BLaER1 treated with 17β-estradiol and CSF1 and Interleukin-3, amounts not matched to agents 10 nM and 100 nM (cell line): ENCODE data around the gene GPC6.

Experiments
- H3K27ac ChIP-seq, 11 experiments: shearing (Covaris generic); formaldehyde crosslinking; 2 replicates each; pipeline ENCODE4 v1.8.1; 2022
- H3K27me3 ChIP-seq, 11 experiments: shearing (Covaris generic); formaldehyde crosslinking; 2 replicates each; pipeline ENCODE4 v1.8.1; 2022
- H3K36me3 ChIP-seq, 11 experiments: shearing (Covaris generic); formaldehyde crosslinking; 2 replicates each; pipeline ENCODE4 v1.8.1; 2022
- H3K4me1 ChIP-seq, 10 experiments: shearing (Covaris generic); formaldehyde crosslinking; 2 replicates each; pipeline ENCODE4 v1.8.1; 2022
- H3K4me2 ChIP-seq, 11 experiments: shearing (Covaris generic); formaldehyde crosslinking; 2 replicates each; pipeline ENCODE4 v1.8.1; 2022
- H3K4me3 ChIP-seq, 10 experiments: shearing (Covaris generic); formaldehyde crosslinking; 2 replicates each; pipeline ENCODE4 v1.8.1; 2022
- H3K9ac ChIP-seq, 11 experiments: shearing (Covaris generic); formaldehyde crosslinking; 2 replicates each; pipeline ENCODE4 v1.8.1; 2022
- H3K9me3 ChIP-seq, 11 experiments: shearing (Covaris generic); formaldehyde crosslinking; replicated peaks in 1 of 11; 2 replicates each; pipeline ENCODE4 v1.8.1; 2022
- H4K20me1 ChIP-seq, 11 experiments: shearing (Covaris generic); formaldehyde crosslinking; 2 replicates each; pipeline ENCODE4 v1.8.1; 2022
- Cebpa-rat ChIP-seq, 11 experiments: shearing (Covaris generic); IDR thresholded peaks; 2 replicates each; pipeline ENCODE4 v1.8.1; 2022

GPC6 gene

GRCh38 chr13:94315188-94315587 lies 1088.6 kb downstream of the GPC6 start:
- Histone ChIP-seq H4K20me1 (no peaks in the 10 kb centered on the region), H3K27me3 (no peaks in the 10 kb centered on the region), H3K27ac (no peak overlapping the region), H3K36me3 (no peaks in the 10 kb centered on the region), H3K4me3 (no peak overlapping the region), H3K9me3 (peaks cover 0 to 5% (median 0%) of the 10 kb centered on the region in 11 experiments; a peak in 2 of 22 replicates), H3K4me1 (peaks cover 7 to 23% (median 16%) of the 10 kb centered on the region in 10 experiments; a peak in 17 of 20 replicates), H3K9ac (no peak overlapping the region), H3K4me2 (no peak overlapping the region)
- no peak for TF ChIP-seq Cebpa-rat (IDR thresholded peaks at IDR 0.05)

- H3K27me3 ChIP-seq: no peaks in the 10 kb centered on the region
- no peak overlapping the region for H3K27ac ChIP-seq
- H3K4me2 ChIP-seq: peak overlapping the region in 3 of 11 experiments; percentile 17 to 19 (median 18); a peak in 1 of 22 replicates
- peaks cover 7 to 23% (median 16%) of the 10 kb centered on the region in 10 experiments; a peak in 17 of 20 replicates for H3K4me1 ChIP-seq
- H4K20me1 ChIP-seq: no peaks in the 10 kb centered on the region
- H3K9me3 ChIP-seq: peaks cover 11 to 24% (median 14%) of the 10 kb centered on the region in 11 experiments; a peak in 20 of 22 replicates
- no peak overlapping the region for H3K9ac ChIP-seq
- no peak for TF ChIP-seq Cebpa-rat (IDR thresholded peaks at IDR 0.05)
- H3K4me3 ChIP-seq: no peak overlapping the region
- H3K36me3 ChIP-seq: no peaks in the 10 kb centered on the region; a peak in 1 of 22 replicates
These were observed 1090.5 kb downstream of the GPC6 start for GRCh38 chr13:94317063-94317491.

- TF ChIP-seq Cebpa-rat (IDR thresholded peaks at IDR 0.05): peak in 1 of 11 experiments; percentile 48; a peak in 2 of 22 replicates
- H3K9me3 ChIP-seq: peaks cover 14 to 38% (median 25%) of the 10 kb centered on the region in 11 experiments; a peak in 20 of 22 replicates
- peak overlapping the region in 8 of 11 experiments; percentile 10 to 31 (median 22); a peak in 10 of 22 replicates for H3K4me2 ChIP-seq
- H3K4me3 ChIP-seq: no peak overlapping the region
- H3K9ac ChIP-seq: no peak overlapping the region
- no peaks in the 10 kb centered on the region; a peak in 1 of 22 replicates for H3K36me3 ChIP-seq
- H4K20me1 ChIP-seq: no peaks in the 10 kb centered on the region
- peaks cover 18 to 33% (median 28%) of the 10 kb centered on the region in 10 experiments for H3K4me1 ChIP-seq
- H3K27ac ChIP-seq: no peak overlapping the region
- H3K27me3 ChIP-seq: no peaks in the 10 kb centered on the region
These were observed 1091.8 kb downstream of the GPC6 start for GRCh38 chr13:94318418-94318817.

- no peak for TF ChIP-seq Cebpa-rat (IDR thresholded peaks at IDR 0.05)
- no peaks in the 10 kb centered on the region; a peak in 1 of 22 replicates for H3K36me3 ChIP-seq
- no peaks in the 10 kb centered on the region for H4K20me1 ChIP-seq
- H3K4me1 ChIP-seq: peaks cover 29 to 44% (median 39%) of the 10 kb centered on the region in 10 experiments
- H3K4me2 ChIP-seq: peak overlapping the region in 3 of 11 experiments; percentile 12 to 21 (median 15); a peak in 2 of 22 replicates
- no peak overlapping the region for H3K4me3 ChIP-seq
- no peak overlapping the region for H3K27ac ChIP-seq
- H3K9me3 ChIP-seq: peaks cover 14 to 41% (median 33%) of the 10 kb centered on the region in 11 experiments; a peak in 20 of 22 replicates
- H3K27me3 ChIP-seq: no peaks in the 10 kb centered on the region
- H3K9ac ChIP-seq: no peak overlapping the region
These were observed 1092.9 kb downstream of the GPC6 start for GRCh38 chr13:94319501-94319900.

GRCh38 chr13:94322925-94323763 lies 1096.5 kb downstream of the GPC6 start:
- Histone ChIP-seq H3K27ac (peak overlapping the region in 8 of 11 experiments; percentile 53 to 77 (median 74); a peak in 16 of 22 replicates), H3K4me3 (peak overlapping the region in 5 of 10 experiments; percentile 5 to 32 (median 15); a peak in 4 of 20 replicates), H3K4me2 (peak overlapping the region; percentile 61 to 92 (median 76)), H3K9me3 (peaks cover 14 to 62% (median 49%) of the 10 kb centered on the region in 11 experiments; a peak in 20 of 22 replicates), H4K20me1 (no peaks in the 10 kb centered on the region), H3K9ac (peak overlapping the region in 2 of 11 experiments; percentile 58 to 65; a peak in 3 of 22 replicates), H3K27me3 (no peaks in the 10 kb centered on the region), H3K4me1 (peaks cover 61 to 72% (median 66%) of the 10 kb centered on the region in 10 experiments), H3K36me3 (peaks cover 0 to 4% (median 0%) of the 10 kb centered on the region in 11 experiments; a peak in 3 of 22 replicates)
- TF ChIP-seq Cebpa-rat (IDR thresholded peaks at IDR 0.05): peak in 8 of 11 experiments; percentile 48 to 85 (median 66); a peak in 12 of 22 replicates

GRCh38 chr13:94323764-94324758 lies 1097.5 kb downstream of the GPC6 start:
- Histone ChIP-seq H4K20me1 (no peaks in the 10 kb centered on the region), H3K36me3 (peaks cover 0 to 4% (median 0%) of the 10 kb centered on the region in 11 experiments; a peak in 3 of 22 replicates), H3K4me2 (peak overlapping the region; percentile 61 to 92 (median 76)), H3K27ac (peak overlapping the region in 10 of 11 experiments; percentile 53 to 77 (median 72); a peak in 19 of 22 replicates), H3K9me3 (peaks cover 14 to 62% (median 49%) of the 10 kb centered on the region in 11 experiments; a peak in 20 of 22 replicates), H3K4me1 (peaks cover 66 to 74% (median 71%) of the 10 kb centered on the region in 10 experiments), H3K27me3 (no peaks in the 10 kb centered on the region), H3K4me3 (peak overlapping the region in 8 of 10 experiments; percentile 4 to 34 (median 26); a peak in 6 of 20 replicates), H3K9ac (peak overlapping the region in 7 of 11 experiments; percentile 19 to 65 (median 49); a peak in 8 of 22 replicates)
- no peak for TF ChIP-seq Cebpa-rat (IDR thresholded peaks at IDR 0.05)

GRCh38 chr13:94324767-94325540 lies 1098.3 kb downstream of the GPC6 start:
- Histone ChIP-seq H3K27me3 (no peaks in the 10 kb centered on the region), H3K4me1 (peaks cover 73 to 82% (median 76%) of the 10 kb centered on the region in 10 experiments), H3K36me3 (peaks cover 0 to 4% (median 0%) of the 10 kb centered on the region in 11 experiments; a peak in 3 of 22 replicates), H4K20me1 (no peaks in the 10 kb centered on the region), H3K9me3 (peaks cover 14 to 62% (median 49%) of the 10 kb centered on the region in 11 experiments; a peak in 20 of 22 replicates), H3K27ac (peak overlapping the region in 8 of 11 experiments; percentile 7 to 77 (median 72); a peak in 10 of 22 replicates), H3K4me2 (peak overlapping the region; percentile 61 to 92 (median 76)), H3K9ac (no peak overlapping the region; a peak in 1 of 22 replicates), H3K4me3 (peak overlapping the region in 3 of 10 experiments; percentile 6 to 20 (median 6); a peak in 3 of 20 replicates)
- no peak for TF ChIP-seq Cebpa-rat (IDR thresholded peaks at IDR 0.05)
